Pancreas (tissue), 10 donors: ENCODE data around the gene SMYD3. TPM values are rescaled to one million over a fixed set of nuclear protein-coding genes. Genes with fewer than 3 reads are reported as not detected.

Experiments used
- ATAC-seq, 4 donors: fragments of 200-7000 bp; cut with Tn5 transposase; one replicate each; pipeline versions ENCODE4 v1.8.0 to v1.9.1; 2020; ENCODE audit warnings: mild to moderate bottlenecking in 4 of 4, moderate library complexity in 4 of 4
- DNase-seq, 6 donors: peaks; one replicate each; pipeline ENCODE4 v3.0.0-alpha.2; 2020
- FAIRE-seq: peaks from 2 replicates; lab custom pipeline; 2012; peaks lifted over from hg19 to GRCh38; lab: Jason Lieb, UNC
- H3K27ac ChIP-seq, 4 donors: fragments of 200-600 bp; sonication (generic); 1 replicate in 3 of 4; 2 replicates in 1 of 4; pipeline versions ENCODE4 v1.5.0 to v1.8.0; 2020
- H3K27me3 ChIP-seq, 4 donors: fragments of 200-600 bp; one replicate each; pipeline ENCODE4 v1.8.0; 2021
- H3K36me3 ChIP-seq, 3 donors: fragments of 200-600 bp; sonication (generic) in 1 of 3; one replicate each; pipeline versions ENCODE4 v1.5.0 to v1.8.0; 2020 to 2021
- H3K4me1 ChIP-seq, 3 donors: fragments of 200-600 bp; one replicate each; pipeline ENCODE4 v1.8.0; 2021
- H3K4me3 ChIP-seq, 4 donors: fragments of 200-600 bp; sonication (generic) in 2 of 4; one replicate each; pipeline versions ENCODE4 v1.5.0 to v1.8.0; 2020 to 2021
- H3K9me3 ChIP-seq, 4 donors: fragments of 200-600 bp; one replicate each; pipeline ENCODE4 v1.8.0; 2021
- CTCF ChIP-seq, 4 donors: fragments of 200-600 bp; sonication (generic) in 3 of 4; IDR thresholded peaks; one replicate each; pipeline versions ENCODE4 v1.5.0 to v1.8.0; 2021; ENCODE audit warnings: antibody characterized with exemption in 4 of 4
- whole genome bisulfite sequencing, 2 donors: extraction: QIAGEN DNeasy Blood & Tissue Kit; methylation state at CpG; one replicate each; pipeline ENCODE4 v1.1.7; 2013; 5-methylcytosine and 5-hydroxymethylcytosine counted together
- intact Hi-C, 3 donors: fragments of 100-400 bp; cut with DNase I; formaldehyde crosslinking; loops; one replicate each; pipeline versions ENCODE4 v1.11.1 to v1.14.2; 2022
- polyA plus RNA-seq, 2 donors: library from polyadenylated mRNA; stranded (reverse); fragments of 200-250 nt; gene quantifications; one replicate each; pipeline ENCODE4 v1.2.3, GENCODE V29; 2013
- total RNA-seq, 6 donors: library from RNA; stranded (reverse); fragmentation: NEBNext Ultra II Directional in 4 of 6; extraction: Animal tissue kit (Norgen Biotek cat#: 25700) in 4 of 6; gene quantifications; one replicate each; pipeline versions ENCODE4 v1.2.1 to v1.2.4, GENCODE V29; 2021 to 2023
- donor health status: healthy with polysubstance abuse.
- donor health status: DM: no; HTN: no; CAD: no; lungs with moderate emphysema.
- donor health status: DM: no; HTN: no; CAD: no.
- donor health status: control.
- donor health status: control.
- donor health status: Bipolar disorder and iron deficiency.
- donor health status: DM: yes; HTN: yes; CAD: no.
- donor health status: DM: no; HTN: no; CAD: no.
- donor health status: DM: no; HTN: no; CAD: no.
- donor health status: DM: yes; HTN: yes; CAD: no.

Gene SMYD3
- total and polyA plus RNA-seq, 8 donors: 4.6 to 10.5 (median 6.7) TPM

- WGBS, 2 donors: 83 to 91% methylated on average over 2 of the region's 2 CpGs
- intact Hi-C loops: no loop called here
- no peak for FAIRE-seq
Measured at GRCh38 chr1:246533371-246533905, 26.4 kb upstream of the SMYD3 start.

GRCh38 chr1:246532519-246532918 is 25.4 kb upstream of the SMYD3 start:
- 29 to 33% methylated on average over 1 of the region's 1 CpG for WGBS, 2 donors
- Histone ChIP-seq H3K36me3 (no peaks in the 10 kb centered on the region), H3K9me3 (no peaks in the 10 kb centered on the region), H3K27me3 (no peaks in the 10 kb centered on the region), H3K4me3 (no peak overlapping the region), H3K4me1 (no peaks in the 10 kb centered on the region), H3K27ac (no peak overlapping the region)
- ATAC-seq (no peak), FAIRE-seq (no peak), DNase-seq (no peak)
- intact Hi-C loops: no loop called here
- no peak for TF ChIP-seq CTCF (IDR thresholded peaks at IDR 0.05)

More at GRCh38 chr1:246533371-246533905, 26.4 kb upstream of the SMYD3 start:
- no peak for TF ChIP-seq CTCF (IDR thresholded peaks at IDR 0.05)
- H3K27me3 ChIP-seq: no peaks in the 10 kb centered on the region
- no peak for DNase-seq
- no peaks in the 10 kb centered on the region for H3K9me3 ChIP-seq
- H3K4me1 ChIP-seq: no peaks in the 10 kb centered on the region
- H3K36me3 ChIP-seq: no peaks in the 10 kb centered on the region
- no peak for ATAC-seq
- no peak overlapping the region for H3K27ac ChIP-seq
- H3K4me3 ChIP-seq: no peak overlapping the region

GRCh38 chr1:246530482-246530881 is 23.4 kb upstream of the SMYD3 start:
- WGBS, 2 donors: 56 to 71% methylated on average over 2 of the region's 2 CpGs
- intact Hi-C loops: no loop called here
- no peak overlapping the region for H3K27ac ChIP-seq
- no peaks in the 10 kb centered on the region for H3K9me3 ChIP-seq
- ATAC-seq: no peak
- DNase-seq: no peak
- H3K4me1 ChIP-seq: no peaks in the 10 kb centered on the region
- no peak for FAIRE-seq
- TF ChIP-seq CTCF (IDR thresholded peaks at IDR 0.05): no peak
- H3K27me3 ChIP-seq: no peaks in the 10 kb centered on the region
- H3K36me3 ChIP-seq: no peaks in the 10 kb centered on the region
- no peak overlapping the region for H3K4me3 ChIP-seq

GRCh38 chr1:246528933-246529731 is 22.1 kb upstream of the SMYD3 start:
- no peaks in the 10 kb centered on the region for H3K4me1 ChIP-seq
- FAIRE-seq (no peak), ATAC-seq (no peak), DNase-seq (no peak)
- 63 to 74% methylated on average over 8 of the region's 8 CpGs for WGBS, 2 donors
- no peak overlapping the region for H3K4me3 ChIP-seq
- H3K27ac ChIP-seq: no peak overlapping the region
- H3K9me3 ChIP-seq: no peaks in the 10 kb centered on the region
- no peak for TF ChIP-seq CTCF (IDR thresholded peaks at IDR 0.05)
- H3K27me3 ChIP-seq: no peaks in the 10 kb centered on the region
- no peaks in the 10 kb centered on the region for H3K36me3 ChIP-seq
- intact Hi-C loops: no loop called here
